NCI-H526 treated with DMSO at 0.1 percent for 48 hours (cell line): Measurements from ENCODE around the gene PHF13.

Source experiments
- DNase-seq: peaks from one replicate; lab custom pipeline; 2025; lab: John Stamatoyannopoulos, UW

The PHF13 gene

GRCh38 chr1:6666696-6667095 is 53.2 kb downstream of the PHF13 start:
- no peak for DNase-seq

- no peak for DNase-seq
Observed at GRCh38 chr1:6667139-6667538, 53.6 kb downstream of the PHF13 start.

GRCh38 chr1:6668503-6668902 is 55.0 kb downstream of the PHF13 start:
- no peak for DNase-seq

- no peak for DNase-seq
Observed at GRCh38 chr1:6672558-6672957, 59.0 kb downstream of the PHF13 start.
